Vagina (tissue), 2 donors: ENCODE results near the gene TMC5. TPM values are rescaled to one million over a fixed set of nuclear protein-coding genes. Genes with fewer than 3 reads are reported as not detected.

ENCODE experiments used
- DNase-seq, 2 donors: peaks; one replicate each; pipeline ENCODE4 v3.0.0-alpha.2; 2017; ENCODE audit errors: extremely low spot score in 2 of 2
- H3K27ac ChIP-seq: fragments of 200-600 bp; sonication (generic); one replicate; pipeline ENCODE4 v1.5.1; 2019
- H3K27me3 ChIP-seq: fragments of 200-600 bp; sonication (generic); one replicate; pipeline ENCODE4 v1.5.1; 2019
- H3K36me3 ChIP-seq, 2 donors: fragments of 200-600 bp; sonication (generic); one replicate each; pipeline ENCODE4 v1.5.1; 2017 to 2019
- H3K4me1 ChIP-seq: fragments of 200-600 bp; sonication (generic); one replicate; pipeline ENCODE4 v1.5.1; 2019
- H3K4me3 ChIP-seq, 2 donors: fragments of 200-600 bp; sonication (generic); 1 replicate in 1 of 2; 2 replicates in 1 of 2; pipeline ENCODE4 v1.5.1; 2016 to 2019
- H3K9me3 ChIP-seq: fragments of 200-600 bp; sonication (generic); one replicate; pipeline ENCODE4 v1.5.1; 2019
- CTCF ChIP-seq, 3 experiments: fragments of 450-650 bp in 2 of 3; fragments of 200-600 bp in 1 of 3; sonication (generic) in 1 of 3; IDR thresholded peaks; one replicate each; pipeline ENCODE4 v1.5.1; 2017 to 2019; ENCODE audit warnings: antibody characterized with exemption in 3 of 3, mild to moderate bottlenecking in 2 of 3, moderate library complexity in 2 of 3
- POLR2A ChIP-seq, 2 donors: fragments of 450-650 bp; IDR thresholded peaks; one replicate each; pipeline ENCODE4 v1.6.1; 2017; ENCODE audit warnings: antibody characterized with exemption in 2 of 2, mild to moderate bottlenecking in 2 of 2, moderate library complexity in 2 of 2
- POLR2AphosphoS5 ChIP-seq, 2 donors: sonication (generic); formaldehyde crosslinking; IDR thresholded peaks; one replicate each; pipeline ENCODE4 v1.9.0; 2017; ENCODE audit warnings: antibody characterized with exemption in 2 of 2, mild to moderate bottlenecking in 2 of 2, low read depth in 1 of 2; ENCODE audit not compliant: insufficient read depth in 1 of 2
- intact Hi-C: fragments of 100-400 bp; cut with DNase I; formaldehyde crosslinking; loops from one replicate; pipeline ENCODE4 v1.15.1; 2023
- total RNA-seq: library from RNA; depleted of rRNA; stranded (reverse); fragments of >200 nt; gene quantifications from one replicate; pipeline ENCODE4 v1.2.3, GENCODE V29; 2016

The TMC5 gene
- total RNA-seq, 1 donor from 2014 or later: not detected

DNA sequence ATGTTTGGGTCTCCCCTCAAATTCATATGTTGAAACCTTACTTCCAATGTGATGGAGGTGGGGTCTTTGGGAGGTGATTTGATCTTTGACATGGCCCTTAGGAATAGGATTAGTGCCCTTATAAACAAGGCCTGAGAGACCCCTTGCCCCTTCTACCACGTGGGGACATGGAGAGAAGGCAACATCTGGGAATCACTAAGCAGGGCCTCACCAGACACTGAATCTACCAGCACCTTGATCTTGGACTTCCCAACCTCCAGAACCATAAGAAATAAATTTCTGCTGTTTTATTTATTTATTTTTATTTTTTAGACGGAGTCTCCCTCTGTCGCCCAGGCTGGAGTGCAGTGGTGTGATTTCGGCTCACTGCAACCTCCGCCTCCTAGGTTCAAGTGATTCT, 64.1 kb downstream of the TMC5 start:
- H3K27ac ChIP-seq: no peak overlapping the region
- H3K27me3 ChIP-seq: no peaks in the 10 kb centered on the region
- no peaks in the 10 kb centered on the region for H3K36me3 ChIP-seq
- H3K4me1 ChIP-seq: no peaks in the 10 kb centered on the region
- H3K4me3 ChIP-seq: no peak overlapping the region
- H3K9me3 ChIP-seq: no peaks in the 10 kb centered on the region
- no peak for DNase-seq
- intact Hi-C loops: no loop called here
- TF ChIP-seq POLR2AphosphoS5 (IDR thresholded peaks at IDR 0.05; ENCODE audit: insufficient read depth in 1 of 2, low read depth in 1 of 2): no peak
- TF ChIP-seq CTCF (IDR thresholded peaks at IDR 0.05): no peak
- no peak for TF ChIP-seq POLR2A (IDR thresholded peaks at IDR 0.05)

GRCh38 chr16:19482291-19482690, 64.6 kb downstream of the TMC5 start:
- no peak for DNase-seq
- H3K9me3 ChIP-seq: no peaks in the 10 kb centered on the region
- H3K27ac ChIP-seq: no peak overlapping the region
- no peaks in the 10 kb centered on the region for H3K27me3 ChIP-seq
- H3K36me3 ChIP-seq: no peaks in the 10 kb centered on the region
- TF ChIP-seq POLR2AphosphoS5 (IDR thresholded peaks at IDR 0.05; ENCODE audit: insufficient read depth in 1 of 2, low read depth in 1 of 2): no peak
- TF ChIP-seq POLR2A (IDR thresholded peaks at IDR 0.05): no peak
- TF ChIP-seq CTCF (IDR thresholded peaks at IDR 0.05): no peak
- no peak overlapping the region for H3K4me3 ChIP-seq
- intact Hi-C loops: no loop called here
- no peaks in the 10 kb centered on the region for H3K4me1 ChIP-seq

DNA sequence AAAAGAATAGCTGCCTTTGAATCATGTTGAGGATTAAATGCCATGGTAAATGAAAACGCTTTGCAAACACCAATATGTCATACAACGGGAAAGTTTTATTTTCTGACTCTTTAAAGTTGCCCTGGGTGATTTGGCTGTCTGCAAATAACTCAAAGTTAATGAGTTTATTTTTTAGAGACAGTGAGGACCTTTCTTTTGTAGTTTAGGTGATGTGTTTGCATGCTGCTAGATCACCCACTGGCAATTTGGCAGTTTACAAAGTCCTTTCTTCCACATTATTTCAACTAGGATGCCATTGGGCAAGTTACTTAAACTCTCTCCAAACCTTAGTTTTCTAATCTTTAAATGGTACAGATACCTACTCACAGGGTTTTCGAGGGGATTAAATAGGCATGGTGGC, 66.4 kb downstream of the TMC5 start:
- Histone ChIP-seq H3K36me3 (no peaks in the 10 kb centered on the region), H3K27ac (no peak overlapping the region), H3K27me3 (no peaks in the 10 kb centered on the region), H3K4me3 (no peak overlapping the region), H3K9me3 (no peaks in the 10 kb centered on the region), H3K4me1 (no peaks in the 10 kb centered on the region)
- TF ChIP-seq POLR2AphosphoS5 (IDR thresholded peaks at IDR 0.05; ENCODE audit: insufficient read depth in 1 of 2, low read depth in 1 of 2) (no peak), POLR2A (IDR thresholded peaks at IDR 0.05) (no peak), CTCF (IDR thresholded peaks at IDR 0.05) (no peak)
- intact Hi-C loops: no loop called here
- no peak for DNase-seq

- no peak for DNase-seq
- Histone ChIP-seq H3K9me3 (no peaks in the 10 kb centered on the region), H3K36me3 (no peaks in the 10 kb centered on the region), H3K27me3 (no peaks in the 10 kb centered on the region), H3K4me3 (no peak overlapping the region), H3K27ac (no peak overlapping the region), H3K4me1 (no peaks in the 10 kb centered on the region)
- intact Hi-C loops: no loop called here
- TF ChIP-seq POLR2A (IDR thresholded peaks at IDR 0.05) (no peak), CTCF (IDR thresholded peaks at IDR 0.05) (no peak), POLR2AphosphoS5 (IDR thresholded peaks at IDR 0.05; ENCODE audit: insufficient read depth in 1 of 2, low read depth in 1 of 2) (no peak)
Measured at GRCh38 chr16:19485611-19486010, 67.9 kb downstream of the TMC5 start.

- Histone ChIP-seq H3K9me3 (no peaks in the 10 kb centered on the region), H3K36me3 (no peaks in the 10 kb centered on the region)
Measured at GRCh38 chr16:19486051-19486450, 68.4 kb downstream of the TMC5 start.

More at GRCh38 chr16:19486051-19486450, 68.4 kb downstream of the TMC5 start:
- TF ChIP-seq POLR2A (IDR thresholded peaks at IDR 0.05): no peak
- no peak for TF ChIP-seq POLR2AphosphoS5 (IDR thresholded peaks at IDR 0.05; ENCODE audit: insufficient read depth in 1 of 2, low read depth in 1 of 2)
- no peak for TF ChIP-seq CTCF (IDR thresholded peaks at IDR 0.05)
- H3K4me3 ChIP-seq: no peak overlapping the region
- intact Hi-C loops: no loop called here
- H3K4me1 ChIP-seq: no peaks in the 10 kb centered on the region
- H3K27ac ChIP-seq: no peak overlapping the region
- H3K27me3 ChIP-seq: no peaks in the 10 kb centered on the region
- DNase-seq: no peak
